ENCODE results near the gene CTNNBIP1.

DNA sequence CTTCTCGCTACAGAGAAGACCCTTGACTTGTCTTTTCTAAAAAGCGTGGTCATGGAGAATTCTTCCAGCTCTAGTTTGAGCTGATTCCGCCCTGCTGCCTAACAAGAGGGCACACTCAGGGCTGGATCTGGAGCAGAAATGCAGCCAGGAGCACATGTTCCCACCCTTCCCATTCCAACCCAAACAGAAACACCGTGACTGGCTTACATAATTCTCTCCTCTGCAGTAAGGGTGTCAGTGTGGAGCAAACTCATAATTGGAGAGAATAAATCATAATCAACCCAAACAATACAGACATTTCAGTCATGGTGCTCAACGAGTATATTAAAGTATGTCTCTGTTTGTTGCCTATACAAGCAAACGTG lies 34.5 kb downstream of the CTNNBIP1 start:
- TF ChIP-seq POLR2A (IDR thresholded peaks at IDR 0.05) (no peak), POLR2AphosphoS5 (IDR thresholded peaks at IDR 0.05) (no peak)
- TF ChIP-seq, protein P1, sequence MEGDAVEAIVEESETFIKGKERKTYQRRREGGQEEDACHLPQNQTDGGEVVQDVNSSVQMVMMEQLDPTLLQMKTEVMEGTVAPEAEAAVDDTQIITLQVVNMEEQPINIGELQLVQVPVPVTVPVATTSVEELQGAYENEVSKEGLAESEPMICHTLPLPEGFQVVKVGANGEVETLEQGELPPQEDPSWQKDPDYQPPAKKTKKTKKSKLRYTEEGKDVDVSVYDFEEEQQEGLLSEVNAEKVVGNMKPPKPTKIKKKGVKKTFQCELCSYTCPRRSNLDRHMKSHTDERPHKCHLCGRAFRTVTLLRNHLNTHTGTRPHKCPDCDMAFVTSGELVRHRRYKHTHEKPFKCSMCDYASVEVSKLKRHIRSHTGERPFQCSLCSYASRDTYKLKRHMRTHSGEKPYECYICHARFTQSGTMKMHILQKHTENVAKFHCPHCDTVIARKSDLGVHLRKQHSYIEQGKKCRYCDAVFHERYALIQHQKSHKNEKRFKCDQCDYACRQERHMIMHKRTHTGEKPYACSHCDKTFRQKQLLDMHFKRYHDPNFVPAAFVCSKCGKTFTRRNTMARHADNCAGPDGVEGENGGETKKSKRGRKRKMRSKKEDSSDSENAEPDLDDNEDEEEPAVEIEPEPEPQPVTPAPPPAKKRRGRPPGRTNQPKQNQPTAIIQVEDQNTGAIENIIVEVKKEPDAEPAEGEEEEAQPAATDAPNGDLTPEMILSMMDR (IDR thresholded peaks at IDR 0.05 in 8 of 11, conservative IDR thresholded peaks at IDR 0.05 in 3 of 11), result no peak

All from spleen (tissue), 7 donors.